ENCODE measurements around the gene MACROD2. TPM values are rescaled to one million over a fixed set of nuclear protein-coding genes. Genes with fewer than 3 reads are reported as not detected.

Gene MACROD2
- total RNA-seq, 1 experiment from 2014 or later: 0.12 TPM

DNA sequence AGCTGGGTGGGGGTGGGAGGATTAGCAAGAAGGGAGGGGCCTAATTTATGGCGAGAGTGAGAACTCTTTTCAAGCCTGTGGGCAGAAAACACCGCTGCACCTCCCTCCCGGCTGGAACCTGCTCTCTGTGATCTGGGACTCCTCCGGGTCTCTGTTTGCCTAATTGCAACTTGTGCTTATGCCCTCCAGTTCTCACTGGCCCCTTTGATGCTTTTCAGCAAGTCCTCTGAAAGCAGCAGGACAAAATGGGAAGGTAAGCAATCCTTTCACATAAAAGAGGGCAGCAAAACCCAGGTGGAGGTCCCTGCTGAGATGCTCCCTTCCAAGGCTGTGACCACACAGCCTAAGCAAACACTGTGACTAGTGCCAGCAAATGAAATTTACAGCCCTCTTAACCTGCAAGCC, 865.1 kb downstream of the MACROD2 start:
- DNase-seq: peak in 1 of 2 experiments; percentile 22

DNA sequence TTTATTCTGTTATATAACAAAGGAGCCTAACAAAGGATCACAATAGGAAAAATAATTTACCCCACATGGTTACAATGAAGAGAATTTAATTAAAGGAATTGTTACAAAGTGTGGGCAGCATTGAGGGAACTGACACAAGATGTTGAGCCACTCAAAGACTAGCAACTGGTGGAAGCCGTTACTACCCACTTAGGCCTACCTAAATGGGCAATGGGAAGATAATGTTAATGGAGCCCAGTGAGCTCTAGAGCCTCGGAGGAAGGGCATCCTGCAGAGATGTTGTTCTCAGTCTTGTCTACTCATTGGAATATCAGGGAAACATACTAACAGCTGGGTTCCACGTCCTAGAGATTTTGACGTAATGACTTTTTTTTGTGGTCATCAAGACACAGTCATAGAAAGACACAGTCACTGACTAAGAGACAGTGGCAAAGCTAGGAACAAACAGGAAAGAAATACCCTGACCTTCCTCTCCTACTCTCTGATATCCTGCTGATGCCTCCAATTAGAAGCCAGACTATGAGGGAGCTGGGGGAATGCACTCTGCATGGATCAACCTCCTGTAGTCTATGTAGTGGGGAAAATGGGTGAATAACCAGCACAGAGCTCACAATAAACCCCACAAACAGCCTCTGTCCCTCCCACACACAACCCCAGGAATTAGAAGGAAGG, 865.8 kb downstream of the MACROD2 start:
- no peaks in the 10 kb centered on the region; the same call in 1 of the 2 replicates for H3K4me1 ChIP-seq
- no peaks in the 10 kb centered on the region for H3K9me3 ChIP-seq (replicated peaks)
- no peaks in the 10 kb centered on the region for H3K27me3 ChIP-seq
- no peak overlapping the region for H3K27ac ChIP-seq
- H3K4me3 ChIP-seq: no peak overlapping the region
- no peaks in the 10 kb centered on the region for H3K36me3 ChIP-seq
- peak in 1 of 2 experiments; percentile 4 for DNase-seq

More for the DNA sequence above, 865.1 kb downstream of the MACROD2 start:
- H3K27me3 ChIP-seq: no peaks in the 10 kb centered on the region
- H3K4me1 ChIP-seq: peaks cover 2% of the 10 kb centered on the region; the same call in 1 of the 2 replicates
- no peak overlapping the region for H3K27ac ChIP-seq
- H3K36me3 ChIP-seq: no peaks in the 10 kb centered on the region
- no peaks in the 10 kb centered on the region for H3K9me3 ChIP-seq (replicated peaks)
- H3K4me3 ChIP-seq: no peak overlapping the region

DNA sequence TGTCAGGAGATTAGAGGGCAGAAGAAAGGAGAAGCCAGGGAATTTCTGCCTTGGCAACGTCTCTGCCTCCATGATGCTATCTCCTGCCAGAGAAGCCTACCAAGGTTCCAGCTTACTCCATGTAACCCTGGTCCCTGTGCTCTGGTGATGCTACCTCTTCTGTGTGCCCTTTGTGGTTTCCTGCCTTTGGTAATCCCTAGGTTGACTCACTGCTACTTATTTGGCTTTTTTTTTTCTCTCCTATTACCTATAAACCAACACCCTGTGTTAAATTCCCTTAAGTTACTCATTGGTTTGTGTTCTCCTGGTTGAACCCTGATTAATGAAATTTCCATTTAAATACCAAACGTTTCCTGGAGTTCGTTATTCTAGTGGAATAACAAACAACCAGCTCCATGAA, 869.9 kb downstream of the MACROD2 start:
- Histone ChIP-seq H3K27me3 (no peaks in the 10 kb centered on the region), H3K4me1 (no peaks in the 10 kb centered on the region; the same call in 1 of the 2 replicates), H3K9me3 (replicated peaks) (no peaks in the 10 kb centered on the region), H3K4me3 (no peak overlapping the region), H3K27ac (no peak overlapping the region), H3K36me3 (no peaks in the 10 kb centered on the region)
- peak in 1 of 2 experiments; percentile 19 for DNase-seq

DNA sequence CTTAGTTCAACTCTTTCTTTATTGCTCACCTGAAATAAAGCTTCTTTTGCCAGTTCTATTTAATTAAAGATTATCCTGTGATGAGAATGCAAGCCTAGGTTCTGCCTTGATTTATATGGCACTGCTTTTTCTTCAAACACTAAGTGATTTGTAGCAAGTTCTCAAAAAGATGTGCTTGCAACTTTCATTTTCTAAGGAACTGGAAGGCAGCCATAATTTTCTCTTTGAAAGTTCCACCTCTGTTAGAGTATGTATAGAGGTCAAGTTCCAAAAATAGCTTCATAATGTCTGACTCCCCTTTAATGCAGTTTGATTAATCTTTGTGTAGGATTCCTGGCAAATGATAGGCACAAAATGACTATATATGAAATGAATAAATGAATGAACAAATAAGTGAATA, 870.4 kb downstream of the MACROD2 start:
- no peak overlapping the region for H3K4me3 ChIP-seq
- no peak for DNase-seq
- H3K36me3 ChIP-seq: no peaks in the 10 kb centered on the region
- no peaks in the 10 kb centered on the region for H3K27me3 ChIP-seq
- H3K27ac ChIP-seq: no peak overlapping the region
- no peaks in the 10 kb centered on the region for H3K9me3 ChIP-seq (replicated peaks)
- H3K4me1 ChIP-seq: no peaks in the 10 kb centered on the region; the same call in 1 of the 2 replicates

DNA sequence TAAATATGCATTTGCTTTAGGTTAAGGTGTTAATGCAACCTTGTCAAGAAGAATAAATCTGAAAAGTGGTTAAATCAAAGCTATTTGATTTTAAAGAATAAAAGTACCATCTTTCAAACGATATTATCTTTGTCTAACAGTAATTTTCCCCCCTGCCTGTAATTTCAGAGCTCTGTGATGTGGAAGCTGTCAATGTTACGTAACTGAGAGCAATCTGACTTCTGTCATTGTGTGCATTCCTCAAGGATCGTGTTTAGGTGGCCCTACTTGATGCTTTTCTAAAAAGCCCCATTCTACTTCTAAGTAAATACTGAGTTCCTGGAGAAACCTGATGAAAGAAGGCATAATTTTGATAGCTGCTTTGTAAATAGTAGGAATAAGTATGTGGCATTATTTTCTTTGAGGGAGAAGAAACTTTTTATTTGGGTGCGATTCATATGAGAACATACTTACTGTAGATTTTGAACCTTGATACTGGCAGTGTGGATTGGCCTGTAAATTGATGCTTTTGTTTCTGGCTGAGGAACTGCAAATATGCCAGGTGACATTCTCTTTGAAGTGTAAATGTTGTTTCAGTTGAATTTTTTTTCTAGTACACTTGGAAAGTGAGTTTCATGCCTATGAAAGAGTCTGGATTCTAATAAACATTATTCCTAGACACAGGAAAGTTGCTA, 871.7 kb downstream of the MACROD2 start:
- H3K9me3 ChIP-seq (replicated peaks): no peaks in the 10 kb centered on the region
- H3K27ac ChIP-seq: no peak overlapping the region
- no peak for DNase-seq
- H3K27me3 ChIP-seq: no peaks in the 10 kb centered on the region
- no peaks in the 10 kb centered on the region for H3K36me3 ChIP-seq
- H3K4me1 ChIP-seq: no peaks in the 10 kb centered on the region; the same call in 1 of the 2 replicates
- H3K4me3 ChIP-seq: no peak overlapping the region

DNA sequence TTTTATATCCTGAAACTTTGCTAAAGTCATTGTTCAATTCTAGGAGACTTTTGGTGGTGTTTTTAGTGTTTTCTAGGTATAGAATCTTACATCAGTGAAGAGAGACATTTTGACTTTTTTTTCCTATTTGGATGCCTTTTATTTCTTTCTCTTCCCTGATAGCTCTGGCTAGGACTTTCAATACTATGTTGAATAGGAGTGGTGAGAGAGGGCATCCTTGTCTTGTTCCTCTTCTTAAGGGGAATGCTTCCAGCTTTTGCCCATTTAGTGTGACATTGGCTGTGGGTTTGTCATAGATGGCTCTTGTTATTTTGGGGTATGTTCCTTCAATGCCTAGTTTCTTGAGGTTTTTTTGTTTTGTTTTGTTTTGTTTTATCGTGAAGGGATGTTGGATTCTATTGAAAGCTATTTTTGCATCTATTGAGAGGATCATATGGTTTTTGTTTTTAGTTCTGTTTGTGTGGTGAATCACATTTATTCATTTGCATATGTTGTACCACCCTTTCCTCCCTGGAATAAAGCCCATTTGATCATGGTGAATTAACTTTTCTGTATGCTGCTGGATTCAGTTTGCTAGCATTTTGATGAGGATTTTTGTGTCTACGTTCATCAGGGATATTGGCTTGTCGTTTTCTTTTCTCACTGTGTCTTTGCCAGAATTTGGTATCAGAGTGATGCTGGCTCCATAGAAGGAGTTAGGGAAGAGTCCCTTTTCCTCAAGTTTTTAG, 882.1 kb downstream of the MACROD2 start:
- no peak for DNase-seq
- no peaks in the 10 kb centered on the region for H3K9me3 ChIP-seq (replicated peaks)
- no peaks in the 10 kb centered on the region for H3K36me3 ChIP-seq
- H3K4me1 ChIP-seq: peaks cover 10% of the 10 kb centered on the region
- H3K4me3 ChIP-seq: no peak overlapping the region
- H3K27me3 ChIP-seq: no peaks in the 10 kb centered on the region
- no peak overlapping the region for H3K27ac ChIP-seq

DNA sequence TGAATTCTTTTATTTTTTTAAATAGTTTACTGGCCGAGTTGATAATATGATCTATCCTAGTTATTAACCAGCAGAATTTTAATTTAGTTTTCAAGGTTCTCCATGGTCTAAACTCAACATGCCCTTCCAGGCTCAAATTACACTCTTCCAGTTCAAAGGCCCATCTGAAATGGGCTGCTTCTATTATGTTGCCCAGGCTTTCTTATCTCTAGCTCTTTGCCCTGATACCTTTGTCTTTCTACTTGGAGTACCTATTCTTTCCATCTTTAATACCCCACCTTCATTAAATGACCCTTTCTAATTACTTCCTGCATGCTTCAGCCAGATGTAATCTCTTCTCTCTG, 883.3 kb downstream of the MACROD2 start:
- no peaks in the 10 kb centered on the region for H3K36me3 ChIP-seq
- H3K4me3 ChIP-seq: no peak overlapping the region
- H3K27me3 ChIP-seq: no peaks in the 10 kb centered on the region
- DNase-seq: no peak
- H3K9me3 ChIP-seq (replicated peaks): no peaks in the 10 kb centered on the region
- no peak overlapping the region for H3K27ac ChIP-seq
- H3K4me1 ChIP-seq: peaks cover 10% of the 10 kb centered on the region

DNA sequence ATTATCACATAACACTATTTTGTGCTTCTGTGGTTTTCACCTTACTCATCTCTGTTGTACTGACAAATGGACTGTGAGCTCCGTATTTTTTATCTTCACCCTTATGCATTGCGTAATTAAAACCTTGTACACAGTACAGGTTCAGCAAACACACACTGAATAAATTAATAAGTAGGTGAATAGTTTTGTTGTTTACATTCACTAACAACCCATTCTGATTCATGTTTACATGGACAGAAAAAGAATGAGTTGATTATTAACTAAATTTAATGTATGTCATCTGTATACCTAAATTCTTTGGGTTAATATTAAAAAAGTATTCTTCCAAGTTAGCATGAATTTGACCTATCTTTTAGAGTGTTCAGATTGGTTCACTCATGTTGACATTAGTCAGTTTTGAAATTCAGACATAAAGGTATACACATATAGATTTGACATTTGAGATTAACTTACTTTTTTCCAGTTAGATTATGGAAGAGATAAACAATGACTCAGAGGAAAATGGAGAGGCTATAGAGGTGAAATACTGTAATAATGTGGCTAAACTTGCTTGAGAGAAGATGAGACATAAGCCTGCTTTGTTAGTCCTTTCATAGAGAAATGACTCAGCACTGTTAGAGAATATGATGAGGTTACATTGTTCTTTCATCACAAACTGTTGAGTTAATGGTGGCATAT, 883.8 kb downstream of the MACROD2 start:
- no peaks in the 10 kb centered on the region for H3K9me3 ChIP-seq (replicated peaks)
- H3K27ac ChIP-seq: no peak overlapping the region
- peak in 1 of 2 experiments; percentile 19 for DNase-seq

DNA sequence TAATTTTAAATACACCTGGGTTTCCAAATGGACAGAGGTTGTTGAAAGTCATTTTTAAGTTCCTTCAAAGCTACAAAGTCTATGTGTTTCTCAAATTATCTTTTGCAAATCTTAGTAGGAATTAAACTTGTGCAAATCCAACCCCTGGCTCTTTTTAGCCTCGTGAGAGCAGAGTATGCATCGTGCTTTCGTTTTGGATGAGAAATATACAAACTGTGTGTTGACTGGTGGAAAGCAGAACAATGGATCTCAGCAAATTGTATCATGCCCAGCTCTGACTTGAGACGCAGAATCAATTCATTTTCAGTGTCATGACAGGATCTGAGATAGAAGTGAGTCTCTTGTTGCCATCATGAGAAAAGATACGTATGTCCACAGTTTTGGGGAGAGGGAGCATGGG, 884.5 kb downstream of the MACROD2 start:
- Histone ChIP-seq H3K36me3 (no peaks in the 10 kb centered on the region), H3K4me1 (peaks cover 10% of the 10 kb centered on the region), H3K27me3 (no peaks in the 10 kb centered on the region), H3K27ac (no peak overlapping the region), H3K4me3 (no peak overlapping the region), H3K9me3 (replicated peaks) (no peaks in the 10 kb centered on the region)
- no peak for DNase-seq

More for the DNA sequence above, 883.8 kb downstream of the MACROD2 start:
- Histone ChIP-seq H3K4me1 (peaks cover 10% of the 10 kb centered on the region), H3K36me3 (no peaks in the 10 kb centered on the region), H3K4me3 (no peak overlapping the region), H3K27me3 (no peaks in the 10 kb centered on the region)

DNA sequence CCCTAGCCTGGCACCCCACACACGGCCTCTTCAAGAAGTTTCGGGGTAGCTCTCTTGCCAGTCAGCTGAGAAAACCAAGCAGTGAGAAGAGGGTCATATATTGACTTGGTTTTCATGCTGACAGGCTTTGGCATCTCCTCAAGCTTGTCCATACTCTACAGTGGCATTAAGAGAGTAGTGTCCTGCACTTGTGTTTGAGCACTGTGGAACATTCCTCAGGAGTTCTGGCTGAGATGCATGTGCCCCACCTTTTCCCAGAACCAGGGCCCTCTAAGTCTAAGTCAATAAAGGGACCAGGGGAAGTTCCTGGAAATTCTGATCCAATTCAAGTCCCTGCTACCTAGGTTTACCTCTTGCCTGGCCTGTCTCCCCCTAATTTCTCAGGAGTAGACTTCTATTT, 886.2 kb downstream of the MACROD2 start:
- H3K4me1 ChIP-seq: peaks cover 10% of the 10 kb centered on the region
- H3K4me3 ChIP-seq: no peak overlapping the region
- H3K36me3 ChIP-seq: no peaks in the 10 kb centered on the region
- DNase-seq: no peak
- no peaks in the 10 kb centered on the region for H3K27me3 ChIP-seq
- no peaks in the 10 kb centered on the region for H3K9me3 ChIP-seq (replicated peaks)
- no peak overlapping the region for H3K27ac ChIP-seq

DNA sequence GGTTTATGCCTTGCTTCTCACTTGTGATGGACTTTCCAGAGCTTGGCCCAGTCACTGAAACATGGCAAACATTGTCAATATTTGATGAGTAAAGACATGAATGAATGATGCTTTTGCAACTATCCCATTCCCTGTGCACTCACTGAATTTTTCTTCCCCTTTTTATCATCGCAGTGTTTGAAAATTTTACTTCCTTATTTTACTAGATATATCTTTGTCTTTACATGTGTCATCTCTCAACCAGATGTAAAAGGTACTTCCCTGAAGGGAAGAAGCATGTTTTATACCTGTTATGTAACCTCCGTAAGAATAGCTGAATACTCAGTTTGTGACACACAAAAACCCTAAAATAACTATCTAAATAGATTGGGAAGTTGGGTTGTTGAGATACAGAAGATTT, 886.8 kb downstream of the MACROD2 start:
- no peak overlapping the region for H3K27ac ChIP-seq
- no peaks in the 10 kb centered on the region for H3K9me3 ChIP-seq (replicated peaks)
- peaks cover 10% of the 10 kb centered on the region for H3K4me1 ChIP-seq
- H3K36me3 ChIP-seq: no peaks in the 10 kb centered on the region
- H3K27me3 ChIP-seq: no peaks in the 10 kb centered on the region
- no peak for DNase-seq
- H3K4me3 ChIP-seq: no peak overlapping the region

DNA sequence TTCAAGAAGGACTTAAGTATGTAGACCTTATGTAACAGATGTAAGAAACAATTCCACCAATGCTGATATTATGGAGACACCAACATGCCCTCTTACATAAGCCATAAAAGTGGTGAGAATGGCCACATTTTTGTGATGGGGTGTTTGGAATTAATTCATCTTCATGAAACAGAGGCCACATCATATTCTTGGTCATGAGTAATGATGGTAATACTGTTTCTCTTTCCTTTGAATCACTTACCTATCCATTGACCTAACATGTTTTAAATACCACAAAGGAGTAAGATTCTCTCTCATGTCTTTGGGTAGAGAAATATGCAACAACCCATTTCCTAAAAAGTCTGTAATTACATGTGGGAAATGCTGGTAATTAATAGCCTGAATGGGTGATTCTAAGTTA, 887.5 kb downstream of the MACROD2 start:
- H3K4me3 ChIP-seq: no peak overlapping the region
- no peaks in the 10 kb centered on the region for H3K36me3 ChIP-seq
- H3K9me3 ChIP-seq (replicated peaks): no peaks in the 10 kb centered on the region
- H3K27ac ChIP-seq: no peak overlapping the region
- DNase-seq: no peak
- H3K27me3 ChIP-seq: no peaks in the 10 kb centered on the region
- H3K4me1 ChIP-seq: peaks cover 10% of the 10 kb centered on the region

DNA sequence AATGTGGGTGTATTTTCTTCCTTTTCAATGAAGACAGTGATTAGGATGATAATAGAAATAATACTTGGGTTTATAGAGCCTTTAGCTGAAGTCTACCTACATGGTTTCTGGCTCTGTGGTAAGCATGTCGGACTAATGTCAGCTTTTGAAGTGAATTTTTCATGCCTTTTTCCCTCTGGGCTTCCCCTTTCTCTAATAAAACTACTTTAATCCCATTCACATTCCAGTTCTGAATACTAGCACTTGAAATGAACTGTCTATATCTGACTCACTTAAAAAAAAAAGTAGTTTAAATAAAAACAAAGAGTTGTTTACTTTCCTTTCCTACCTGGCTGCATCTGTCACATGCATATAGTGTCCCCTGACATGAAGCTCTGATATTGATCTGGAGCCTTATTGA, 888.0 kb downstream of the MACROD2 start:
- Histone ChIP-seq H3K4me3 (no peak overlapping the region), H3K27me3 (no peaks in the 10 kb centered on the region)

DNA sequence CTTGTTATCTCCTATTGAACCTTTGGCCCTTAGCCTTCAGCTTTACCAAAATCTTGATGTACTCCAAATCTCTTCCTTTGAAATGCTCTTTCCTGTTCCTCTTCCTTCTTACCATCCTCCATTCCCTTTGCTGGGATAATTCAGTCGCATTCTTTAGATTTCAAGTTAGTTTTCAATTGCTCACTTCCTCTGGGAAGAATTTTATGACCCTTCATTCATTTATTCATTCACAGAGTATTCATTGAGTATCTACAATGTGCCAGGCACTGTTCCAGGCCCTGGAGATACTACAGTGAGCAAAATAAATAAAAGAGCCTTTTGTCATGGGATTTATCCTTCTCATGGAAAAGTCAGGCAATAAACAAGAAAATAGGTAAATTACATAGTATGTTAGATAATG, 890.3 kb downstream of the MACROD2 start:
- H3K27me3 ChIP-seq: no peaks in the 10 kb centered on the region

More for the DNA sequence above, 888.0 kb downstream of the MACROD2 start:
- H3K27ac ChIP-seq: no peak overlapping the region
- H3K36me3 ChIP-seq: no peaks in the 10 kb centered on the region
- no peaks in the 10 kb centered on the region for H3K9me3 ChIP-seq (replicated peaks)
- no peak for DNase-seq
- H3K4me1 ChIP-seq: peaks cover 10% of the 10 kb centered on the region

DNA sequence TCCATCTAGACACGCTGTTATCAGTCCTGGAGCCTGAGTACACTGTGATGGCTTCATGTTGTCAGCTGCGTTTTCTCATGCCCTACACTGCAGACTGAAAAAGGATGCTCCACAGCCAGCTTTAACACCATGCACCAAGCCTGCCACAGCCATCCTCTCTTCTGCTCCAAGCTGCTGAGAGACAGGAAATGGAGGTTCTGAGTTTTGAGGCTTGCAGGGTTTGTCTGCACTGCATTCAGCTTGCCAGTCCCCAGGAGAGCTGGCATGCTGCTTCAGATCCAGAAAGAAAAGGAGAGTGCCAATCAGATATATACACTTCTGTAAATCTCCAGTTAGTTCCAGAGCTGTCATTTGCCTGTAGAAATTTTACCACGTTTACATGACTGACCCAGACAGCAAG, 892.8 kb downstream of the MACROD2 start:
- DNase-seq: no peak
- Histone ChIP-seq H3K36me3 (no peaks in the 10 kb centered on the region), H3K9me3 (replicated peaks) (no peaks in the 10 kb centered on the region), H3K27ac (no peak overlapping the region), H3K4me3 (no peak overlapping the region), H3K27me3 (no peaks in the 10 kb centered on the region), H3K4me1 (no peaks in the 10 kb centered on the region)

More for the DNA sequence above, 890.3 kb downstream of the MACROD2 start:
- Histone ChIP-seq H3K9me3 (replicated peaks) (no peaks in the 10 kb centered on the region), H3K4me1 (no peaks in the 10 kb centered on the region), H3K36me3 (no peaks in the 10 kb centered on the region), H3K27ac (no peak overlapping the region), H3K4me3 (no peak overlapping the region)
- DNase-seq: no peak
